T-helper 1 cell treated with Interleukin-12 subunit alpha and Interleukin-12 subunit beta and Interleukin-4 antibody, amounts not matched to agents 30 μg/mL and 1 μg/mL, for 36 hours (primary cell): ENCODE results near the gene KNTC1.
"Not testable (repeated sequence)": the region's sequence is repeated elsewhere in the genome, so short reads cannot be mapped to it uniquely, and the experiment has no call there.

Experiments used
- H3K27ac Mint-ChIP-seq: one replicate; pipeline ENCODE4 v1.8.0; 2021; ENCODE audit warnings: mild to moderate bottlenecking, mixed read lengths
- H3K27me3 Mint-ChIP-seq: one replicate; pipeline ENCODE4 v1.8.0; 2021; ENCODE audit warnings: low read depth, mixed read lengths
- H3K36me3 Mint-ChIP-seq: one replicate; pipeline ENCODE4 v1.8.0; 2021; ENCODE audit warnings: low read depth, mixed read lengths
- H3K4me1 Mint-ChIP-seq: one replicate; pipeline ENCODE4 v1.8.0; 2021; ENCODE audit warnings: low read depth, mixed read lengths
- H3K4me3 Mint-ChIP-seq: one replicate; pipeline ENCODE4 v1.8.0; 2021; ENCODE audit warnings: mild to moderate bottlenecking, moderate library complexity, mixed read lengths
- H3K9me3 Mint-ChIP-seq: one replicate; pipeline ENCODE4 v1.8.0; 2021; ENCODE audit warnings: mixed read lengths

The KNTC1 gene

DNA sequence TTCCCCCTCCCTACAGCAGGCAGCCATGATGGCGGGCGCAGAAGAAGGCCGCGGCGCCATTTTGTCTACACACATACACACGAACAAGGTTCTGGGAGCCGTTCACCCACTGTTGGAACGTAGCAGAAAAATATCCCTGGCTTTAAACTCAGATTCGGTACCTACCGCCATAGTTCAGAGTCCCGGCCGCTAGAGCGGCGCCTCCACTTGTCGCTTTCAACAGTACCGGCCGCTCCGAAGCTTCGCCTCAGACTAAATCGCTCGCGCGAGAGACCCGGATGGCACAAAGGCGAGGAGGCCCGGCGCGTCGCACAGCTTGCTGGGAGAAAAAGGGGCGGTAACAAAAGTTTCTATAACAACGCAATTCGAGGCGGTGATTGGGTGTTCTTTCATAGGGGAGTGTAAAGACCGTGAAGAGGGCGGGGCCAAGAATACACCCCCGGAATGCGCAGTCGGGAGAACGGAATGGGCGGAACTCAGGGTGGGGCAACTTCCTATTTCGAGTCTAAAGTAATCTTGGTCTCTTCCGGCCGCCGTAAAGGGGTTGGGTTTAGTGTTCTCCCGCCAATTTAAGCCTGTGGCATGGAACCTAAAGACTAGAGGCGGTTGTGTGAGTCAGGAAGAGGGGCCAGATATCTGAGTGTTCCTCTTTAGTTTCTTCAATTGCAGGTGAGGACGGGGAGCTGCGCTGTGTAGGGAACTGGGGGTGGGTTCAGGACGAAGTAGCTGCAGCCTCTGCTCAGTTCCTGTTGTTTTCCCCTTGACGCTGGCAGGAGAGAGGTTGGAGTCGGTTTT lies at the start of gene KNTC1, which contains the start of gene RSRC2:
TSS of gene KNTC1 (plus strand) at position 567 of the 795 bp plus-strand sequence. CDS start 2,815 bp downstream, outside the sequence.
TSS of gene RSRC2 (minus strand) at position 254 of the 795 bp plus-strand sequence. CDS start at position 171, 83 bp downstream.
- H3K27ac Mint-ChIP-seq = no peak within 1 kb of the TSS
- peaks cover 30% of the 10 kb centered on the region for H3K4me1 Mint-ChIP-seq
- no peak within 1 kb of the TSS for H3K4me3 Mint-ChIP-seq
- H3K27me3 Mint-ChIP-seq = no peaks in the 10 kb centered on the region
- H3K36me3 Mint-ChIP-seq = peaks cover 34% of the 10 kb centered on the region
- H3K9me3 Mint-ChIP-seq = no peaks in the 10 kb centered on the region

- peaks cover 51% of the 10 kb centered on the region for H3K36me3 Mint-ChIP-seq
- no peak overlapping the region for H3K27ac Mint-ChIP-seq
- no peaks in the 10 kb centered on the region for H3K9me3 Mint-ChIP-seq
- no peak overlapping the region for H3K4me3 Mint-ChIP-seq
- peaks cover 1% of the 10 kb centered on the region for H3K4me1 Mint-ChIP-seq
- H3K27me3 Mint-ChIP-seq = no peaks in the 10 kb centered on the region
Measured at GRCh38 chr12:122480753-122481152, 46.3 kb upstream of the KNTC1 start.

DNA sequence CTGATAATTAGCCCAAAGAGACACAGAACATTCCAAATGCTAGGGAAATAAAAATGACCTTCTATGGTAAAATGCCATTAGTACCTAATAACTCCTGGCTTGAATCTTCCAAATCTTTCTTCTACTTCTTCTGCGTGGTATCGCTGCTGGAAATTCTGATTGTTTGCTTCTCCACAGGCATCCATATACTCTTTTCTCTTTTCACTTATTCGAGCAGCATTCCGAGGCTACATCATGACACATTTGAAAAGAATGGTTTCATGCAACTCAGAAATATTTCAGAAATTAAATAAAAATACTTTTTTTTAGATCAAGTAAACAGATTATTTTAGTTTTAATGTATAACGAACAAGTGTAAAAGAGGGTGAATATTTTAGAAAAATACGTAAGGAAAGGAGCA lies 45.2 kb upstream of the KNTC1 start:
- Mint-ChIP-seq H3K4me1 (no peaks in the 10 kb centered on the region), H3K27me3 (no peaks in the 10 kb centered on the region), H3K9me3 (no peaks in the 10 kb centered on the region), H3K27ac (no peak overlapping the region), H3K4me3 (no peak overlapping the region), H3K36me3 (peaks cover 45% of the 10 kb centered on the region)

DNA sequence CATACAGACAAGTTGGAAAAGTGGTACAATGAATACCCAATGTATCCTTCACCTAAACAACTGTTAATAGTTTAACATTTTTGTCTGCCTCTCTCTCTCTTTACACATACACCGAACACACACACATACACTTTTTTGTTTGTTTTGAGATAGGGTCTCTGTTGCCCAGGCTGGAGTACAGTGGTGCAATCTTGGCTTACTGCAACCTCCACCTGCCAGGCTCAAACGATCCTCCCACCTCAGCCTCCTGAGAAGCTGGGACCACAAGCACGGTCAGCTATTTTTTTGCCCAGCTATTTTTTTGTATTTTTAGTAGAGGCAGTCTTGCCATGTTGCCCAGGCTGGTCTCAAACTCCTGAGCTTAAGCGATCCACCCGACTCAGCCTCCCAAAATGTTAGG lies 43.1 kb upstream of the KNTC1 start:
- Mint-ChIP-seq H3K36me3 (peaks cover 39% of the 10 kb centered on the region), H3K4me3 (no peak overlapping the region), H3K9me3 (no peaks in the 10 kb centered on the region), H3K4me1 (no peaks in the 10 kb centered on the region), H3K27ac (no peak overlapping the region), H3K27me3 (no peaks in the 10 kb centered on the region)

DNA sequence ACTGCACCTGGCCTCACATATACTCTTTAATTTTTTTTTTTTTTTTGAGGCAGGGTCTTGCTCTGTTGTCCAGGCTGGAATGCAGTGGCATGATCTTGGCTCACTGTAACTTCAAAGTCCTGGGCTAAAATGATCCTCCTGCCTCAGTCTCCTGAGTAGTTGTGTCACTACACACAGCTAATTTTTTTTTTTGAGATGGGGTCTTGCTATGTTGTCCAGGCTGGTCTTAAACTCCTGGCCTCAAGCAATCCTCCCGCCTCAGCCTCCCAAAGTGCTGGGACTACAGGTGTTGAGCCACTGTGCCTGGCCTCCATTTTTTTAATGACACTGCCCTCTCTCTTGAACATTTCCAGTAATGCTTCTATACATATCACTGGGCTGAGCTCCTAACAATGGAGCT lies 42.7 kb upstream of the KNTC1 start:
- Mint-ChIP-seq H3K27ac (peak overlapping the region; percentile 8), H3K36me3 (peaks cover 40% of the 10 kb centered on the region)
- H3K27me3 Mint-ChIP-seq, H3K9me3 Mint-ChIP-seq, H3K4me3 Mint-ChIP-seq, H3K4me1 Mint-ChIP-seq: not testable (repeated sequence)

DNA sequence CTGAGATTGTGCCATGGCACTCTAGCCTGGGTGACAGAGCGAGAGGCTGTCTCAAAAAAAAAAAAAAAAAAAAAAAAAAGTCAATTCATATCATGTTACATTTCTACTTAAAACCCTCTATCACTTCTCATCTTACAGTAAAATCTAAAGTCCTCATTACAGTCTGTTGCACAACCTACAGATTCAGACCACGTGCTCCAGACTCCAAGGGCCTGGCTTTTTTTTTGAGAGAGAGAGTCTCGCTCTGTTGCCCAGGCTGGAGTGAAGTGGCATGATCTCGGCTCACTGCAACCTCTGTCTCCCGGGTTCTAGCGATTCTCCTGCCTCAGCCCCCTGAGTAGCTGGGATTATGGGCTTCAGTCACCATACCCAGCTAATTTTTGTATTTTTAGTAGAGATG lies 40.7 kb upstream of the KNTC1 start:
- peaks cover 44% of the 10 kb centered on the region for H3K36me3 Mint-ChIP-seq
- not testable (repeated sequence) for H3K9me3 Mint-ChIP-seq, H3K27ac Mint-ChIP-seq, H3K4me3 Mint-ChIP-seq, H3K4me1 Mint-ChIP-seq, H3K27me3 Mint-ChIP-seq

- peaks cover 46% of the 10 kb centered on the region for H3K36me3 Mint-ChIP-seq
- peak overlapping the region; percentile 22 for H3K27ac Mint-ChIP-seq
- no peaks in the 10 kb centered on the region for H3K27me3 Mint-ChIP-seq
- peaks cover 2% of the 10 kb centered on the region for H3K4me1 Mint-ChIP-seq
- H3K4me3 Mint-ChIP-seq = no peak overlapping the region
- H3K9me3 Mint-ChIP-seq = no peaks in the 10 kb centered on the region
Measured at GRCh38 chr12:122486805-122487426, 40.1 kb upstream of the KNTC1 start.

- peaks cover 49% of the 10 kb centered on the region for H3K36me3 Mint-ChIP-seq
- H3K9me3 Mint-ChIP-seq, H3K4me3 Mint-ChIP-seq, H3K27ac Mint-ChIP-seq, H3K4me1 Mint-ChIP-seq, H3K27me3 Mint-ChIP-seq: not testable (repeated sequence)
Measured at GRCh38 chr12:122487807-122488206, 39.2 kb upstream of the KNTC1 start.

DNA sequence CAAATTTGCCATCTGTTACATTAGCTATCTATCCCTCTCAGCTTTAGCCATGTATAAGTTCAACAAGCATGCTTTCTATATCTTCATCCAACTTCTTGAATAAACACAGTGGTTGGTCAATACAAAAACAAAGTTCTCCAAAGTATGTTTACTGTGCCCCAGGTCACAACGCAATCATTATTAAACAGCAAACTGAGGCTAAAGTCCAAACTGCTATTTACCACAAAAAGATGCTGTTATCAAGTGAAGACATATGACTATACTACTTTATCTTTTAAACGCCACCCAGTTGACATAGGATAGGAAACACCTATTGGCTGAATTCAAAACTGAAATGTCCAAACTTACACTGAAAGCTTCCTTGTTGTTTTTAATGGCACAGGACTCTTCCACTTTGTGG lies 38.0 kb upstream of the KNTC1 start:
- peaks cover 45% of the 10 kb centered on the region for H3K36me3 Mint-ChIP-seq
- no peaks in the 10 kb centered on the region for H3K9me3 Mint-ChIP-seq
- no peak overlapping the region for H3K4me3 Mint-ChIP-seq
- no peak overlapping the region for H3K27ac Mint-ChIP-seq
- peaks cover 2% of the 10 kb centered on the region for H3K4me1 Mint-ChIP-seq
- H3K27me3 Mint-ChIP-seq = no peaks in the 10 kb centered on the region

DNA sequence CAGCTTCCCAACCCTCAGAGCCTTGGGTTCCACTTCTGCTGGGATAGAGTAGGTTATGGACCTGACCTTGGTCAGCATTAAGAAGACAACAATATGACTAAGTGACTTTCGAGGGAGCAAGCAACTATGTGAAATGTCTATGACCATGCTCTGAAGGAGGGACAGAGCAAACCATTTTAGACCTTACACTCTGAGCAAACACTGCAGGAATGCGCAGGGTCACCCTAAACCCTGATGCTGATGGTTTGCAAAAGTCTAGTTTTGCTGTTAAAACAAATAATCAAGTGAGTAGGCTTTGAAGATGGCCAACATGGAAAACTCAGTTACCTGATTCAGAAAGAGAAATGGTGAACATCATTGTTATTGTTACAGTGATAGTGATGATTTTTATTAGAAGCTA lies 35.1 kb upstream of the KNTC1 start:
- Mint-ChIP-seq H3K27me3 (no peaks in the 10 kb centered on the region), H3K4me1 (peaks cover 11% of the 10 kb centered on the region), H3K9me3 (no peaks in the 10 kb centered on the region), H3K36me3 (peaks cover 41% of the 10 kb centered on the region), H3K4me3 (no peak overlapping the region), H3K27ac (no peak overlapping the region)

- not testable (repeated sequence) for H3K27ac Mint-ChIP-seq, H3K9me3 Mint-ChIP-seq, H3K27me3 Mint-ChIP-seq, H3K4me3 Mint-ChIP-seq
- H3K4me1 Mint-ChIP-seq = peaks cover 14% of the 10 kb centered on the region
- peaks cover 37% of the 10 kb centered on the region for H3K36me3 Mint-ChIP-seq
Measured at GRCh38 chr12:122493222-122493621, 33.8 kb upstream of the KNTC1 start.

DNA sequence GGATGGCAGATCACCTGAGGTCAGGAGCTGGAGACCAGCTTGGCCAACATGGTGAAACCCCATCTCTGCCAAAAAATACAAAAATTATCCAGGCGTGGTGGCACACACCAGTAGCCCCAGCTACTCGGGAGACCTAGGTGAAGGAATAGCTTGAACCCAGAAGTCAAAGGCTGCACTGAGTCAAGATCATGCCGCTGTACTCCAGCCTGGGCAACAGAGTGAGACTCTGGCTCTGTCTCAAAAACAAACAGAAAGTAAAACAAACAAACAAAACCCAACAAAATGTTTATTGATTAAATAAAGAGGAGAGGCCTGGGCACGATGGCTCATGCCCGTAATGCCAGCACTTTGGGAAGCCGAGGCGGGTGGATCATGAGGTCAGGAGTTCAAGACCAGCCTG lies 31.8 kb upstream of the KNTC1 start:
- Mint-ChIP-seq H3K4me1 (peaks cover 23% of the 10 kb centered on the region), H3K9me3 (no peaks in the 10 kb centered on the region), H3K36me3 (peaks cover 32% of the 10 kb centered on the region), H3K4me3 (peak overlapping the region; percentile 21), H3K27me3 (no peaks in the 10 kb centered on the region), H3K27ac (peak overlapping the region; percentile 67)

DNA sequence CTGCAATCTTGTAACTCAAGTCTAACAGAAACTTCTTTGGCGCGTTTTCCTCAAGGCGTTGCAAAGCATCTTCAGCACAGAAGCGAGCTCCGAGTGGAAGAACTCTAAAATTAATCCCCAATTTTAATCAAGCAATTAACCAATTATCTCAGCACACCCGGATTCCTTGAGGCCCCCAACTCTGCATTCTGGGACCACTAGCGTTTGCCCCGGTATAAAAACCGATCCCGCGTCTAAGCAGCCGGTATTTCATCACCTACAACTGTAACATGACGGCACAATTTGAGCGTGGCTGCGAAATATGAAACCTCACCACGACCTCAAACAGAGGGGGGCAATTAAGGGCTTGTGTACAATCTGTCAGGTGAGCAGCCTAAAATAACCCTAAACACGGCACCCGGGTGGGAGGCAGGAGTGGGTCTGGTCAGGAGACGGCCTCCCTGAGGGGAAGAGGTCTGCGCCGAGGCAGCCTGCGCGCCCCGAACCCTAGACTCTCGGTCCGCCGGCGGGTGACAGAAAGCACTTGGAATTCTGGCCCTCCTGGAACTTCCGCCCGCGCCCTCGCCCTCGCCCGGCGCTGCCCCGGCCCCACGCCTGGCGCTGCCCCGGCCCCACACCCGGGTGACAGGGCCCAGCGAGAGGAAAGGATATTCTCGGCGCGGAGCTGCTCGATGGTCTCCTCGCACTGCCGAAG lies 26.9 kb upstream of the KNTC1 start:
- peak overlapping the region; percentile 98 for H3K27ac Mint-ChIP-seq
- peaks cover 31% of the 10 kb centered on the region for H3K4me1 Mint-ChIP-seq
- H3K4me3 Mint-ChIP-seq = peak overlapping the region; percentile 98
- H3K9me3 Mint-ChIP-seq = no peaks in the 10 kb centered on the region
- no peaks in the 10 kb centered on the region for H3K27me3 Mint-ChIP-seq
- peaks cover 33% of the 10 kb centered on the region for H3K36me3 Mint-ChIP-seq

DNA sequence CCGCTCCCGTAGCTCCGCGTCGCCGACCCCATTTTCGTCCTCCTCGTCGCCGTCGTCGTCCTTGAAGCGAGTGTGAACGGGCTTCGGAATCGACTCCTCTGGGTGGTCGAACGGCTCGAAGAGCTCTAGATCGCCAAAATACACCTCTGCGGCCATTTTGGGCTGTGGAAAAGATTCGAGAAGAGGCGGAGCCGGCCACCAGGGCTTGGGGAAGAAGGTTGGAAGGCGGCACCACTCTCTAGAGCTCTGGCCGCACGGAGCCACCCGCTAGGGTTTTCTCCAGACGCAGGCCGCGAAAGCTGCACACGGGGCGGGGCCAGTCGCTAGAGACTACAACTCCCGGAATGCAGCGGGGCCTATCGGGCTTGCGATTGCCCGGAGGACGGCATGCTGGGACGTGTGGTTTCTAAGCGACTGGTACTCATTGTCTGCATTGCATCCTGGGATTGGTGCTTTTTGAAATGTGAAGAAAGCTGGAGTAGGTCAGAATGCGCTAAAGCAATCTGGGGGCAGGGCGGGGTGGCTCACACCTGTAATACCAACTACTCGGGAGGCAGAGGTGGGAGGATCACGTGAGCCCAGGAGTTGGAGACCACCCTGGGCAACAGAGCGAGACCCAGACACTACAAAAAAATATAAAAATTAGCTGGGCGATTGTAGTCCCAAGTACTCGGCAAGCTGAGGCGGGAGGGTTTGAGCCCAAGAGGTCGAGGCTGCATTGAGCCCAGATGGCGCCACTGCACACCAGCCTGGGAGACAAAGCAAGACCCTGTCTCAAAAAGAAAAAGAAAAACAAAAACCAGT lies 26.2 kb upstream of the KNTC1 start, which contains the start of gene ZCCHC8:
TSS of gene ZCCHC8 (minus strand) at position 248 of the 804 bp plus-strand sequence. CDS start at position 156, 92 bp downstream.
- Mint-ChIP-seq H3K36me3 (peaks cover 33% of the 10 kb centered on the region), H3K27me3 (no peaks in the 10 kb centered on the region), H3K4me3 (peak within 1 kb of the TSS; percentile 98), H3K4me1 (peaks cover 28% of the 10 kb centered on the region), H3K9me3 (no peaks in the 10 kb centered on the region), H3K27ac (peak within 1 kb of the TSS; percentile 98)
